ENCODE data around the gene GABRB1. TPM values are rescaled to one million over a fixed set of nuclear protein-coding genes. Genes with fewer than 3 reads are reported as not detected.

GABRB1 gene
- total and polyA plus RNA-seq, 2 of the 8 experiments (the other 6 are each of a cell fraction or from before 2014, with no cell fraction given), result 0.22 to 0.38 TPM

- CTCF ChIA-PET (ENCODE audit: partially characterized antibody), result no interaction called here
- no peaks in the 10 kb centered on the region for H4K20me1 ChIP-seq (replicated peaks in 1 of 2; ENCODE audit: control insufficient read depth in 1 of 2, insufficient read depth in 2 of 2, low read length in 2 of 2)
- H2BK12ac ChIP-seq (ENCODE audit: low read depth, low read length), result no peak overlapping the region
- no peak overlapping the region for H3K18ac ChIP-seq (ENCODE audit: extremely low read depth, low read length)
- H3K79me2 ChIP-seq (ENCODE audit: control insufficient read depth in 1 of 2, insufficient read depth in 2 of 2, low read length in 2 of 2), result no peaks in the 10 kb centered on the region
- H3K23ac ChIP-seq (ENCODE audit: insufficient read length), result no peak overlapping the region
- H3K27ac ChIP-seq (ENCODE audit: low read depth, low read length), result no peak overlapping the region
- peak overlapping the region; percentile 10 for H3K56ac ChIP-seq (replicated peaks; ENCODE audit: insufficient read length, low read depth, low read length)
- H2BK20ac ChIP-seq (ENCODE audit: low read length), result no peak overlapping the region
- no peak overlapping the region for H3K4me2 ChIP-seq (ENCODE audit: insufficient read depth in 1 of 2, low read depth in 2 of 2, low read length in 2 of 2)
- no peak overlapping the region for H4K91ac ChIP-seq (replicated peaks; ENCODE audit: insufficient read length, low read length)
- peaks cover 0 to 2% (median 0%) of the 10 kb centered on the region in 4 experiments; a peak in 2 of 7 replicates for H3K27me3 ChIP-seq (replicated peaks in 1 of 4; ENCODE audit: control insufficient read depth in 3 of 4, extremely low read depth in 1 of 4, insufficient read depth in 3 of 4, low read length in 3 of 4)
- no peak overlapping the region for H3K4me3 ChIP-seq (ENCODE audit: extremely low read depth in 1 of 4, insufficient read depth in 2 of 4, low read depth in 3 of 4, low read length in 4 of 4)
- H3K79me1 ChIP-seq (ENCODE audit: low read depth, low read length), result no peaks in the 10 kb centered on the region
- H3K23me2 ChIP-seq (ENCODE audit: low read depth, low read length), result no peaks in the 10 kb centered on the region
- no peaks in the 10 kb centered on the region for H3K36me3 ChIP-seq (ENCODE audit: control insufficient read depth in 2 of 4, insufficient read depth in 4 of 4, low read length in 3 of 4)
- no peak overlapping the region for H3K14ac ChIP-seq (ENCODE audit: insufficient read length)
- H2BK5ac ChIP-seq (ENCODE audit: low read depth, low read length), result no peak overlapping the region
- WGBS, 2 experiments (ENCODE audit: extremely low coverage in 1 of 2, insufficient coverage in 1 of 2, insufficient read length in 1 of 2, insufficient replicate concordance in 2 of 2, low coverage in 1 of 2, low lambda C conversion rate in 2 of 2, missing lambda C conversion rate in 1 of 2), result 87% methylated on average over 2 of the region's 2 CpGs; no CpG with 5 or more reads in 1 of the 2 experiments
- DNase-seq (ENCODE audit: low read depth in 1 of 2, low spot score in 2 of 2) (no peak), FAIRE-seq (no peak)
- no peak overlapping the region for H2BK120ac ChIP-seq (replicated peaks; ENCODE audit: low read depth, low read length)
- no peak overlapping the region for H3K4ac ChIP-seq (replicated peaks; ENCODE audit: insufficient read length, low read depth, low read length)
- no peak overlapping the region for H3K9ac ChIP-seq (replicated peaks in 1 of 4; ENCODE audit: extremely low read depth in 1 of 4, low read depth in 3 of 4, low read length in 3 of 4)
- H2AK5ac ChIP-seq (ENCODE audit: low read depth, low read length), result no peak overlapping the region
- H4K8ac ChIP-seq (ENCODE audit: extremely low read depth, insufficient read depth, low read length), result no peak overlapping the region
- POLR2A ChIA-PET (ENCODE audit: partially characterized antibody), result no interaction called here
- no peak overlapping the region for H2AFZ ChIP-seq (ENCODE audit: low read length)
- no peaks in the 10 kb centered on the region for H3K4me1 ChIP-seq (replicated peaks in 1 of 4; ENCODE audit: control insufficient read depth in 3 of 4, insufficient read depth in 4 of 4, low read length in 3 of 4)
- H3K9me3 ChIP-seq (ENCODE audit: insufficient read depth in 2 of 2, low read depth in 1 of 2, low read length in 1 of 2), result no peaks in the 10 kb centered on the region
- H2BK15ac ChIP-seq (ENCODE audit: low read length), result no peak overlapping the region
- H4K5ac ChIP-seq (ENCODE audit: insufficient read length, low read depth, low read length), result no peak overlapping the region
- TF ChIP-seq TEAD4 (IDR thresholded peaks at IDR 0.05; ENCODE audit: low read depth, low read length), result no peak
- TF ChIP-seq, protein P1, sequence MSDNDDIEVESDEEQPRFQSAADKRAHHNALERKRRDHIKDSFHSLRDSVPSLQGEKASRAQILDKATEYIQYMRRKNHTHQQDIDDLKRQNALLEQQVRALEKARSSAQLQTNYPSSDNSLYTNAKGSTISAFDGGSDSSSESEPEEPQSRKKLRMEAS (IDR thresholded peaks at IDR 0.05), result no peak
- no peak for TF ChIP-seq RAD21 (IDR thresholded peaks at IDR 0.05 in 1 of 2, conservative IDR thresholded peaks at IDR 0.05 in 1 of 2; ENCODE audit: low read depth in 2 of 2, low read length in 2 of 2)
- TF ChIP-seq NRF1 (IDR thresholded peaks at IDR 0.05; ENCODE audit: low read depth, low read length), result no peak
These were observed 247.3 kb downstream of the GABRB1 start for GRCh38 chr4:47278631-47279030.

Data from H1 (cell line).